GM21381 (cell line): Measurements from ENCODE around the gene PTPRQ.

Experiments used
- ATAC-seq: cut with Tn5 transposase; IDR thresholded peaks from one replicate; pipeline ENCODE4 v1.9.1; 2021; ENCODE audit warnings: mild to moderate bottlenecking, moderate library complexity; ENCODE audit not compliant: unreplicated experiment

Gene PTPRQ

GRCh38 chr12:80698847-80699542 lies 255.0 kb downstream of the PTPRQ start:
- ATAC-seq: no peak

- no peak for ATAC-seq
Observed at GRCh38 chr12:80700327-80700726, 256.3 kb downstream of the PTPRQ start.

- no peak for ATAC-seq
Observed at GRCh38 chr12:80701388-80701787, 257.4 kb downstream of the PTPRQ start.

- ATAC-seq: peak; percentile 86
Observed at GRCh38 chr12:80702889-80703805, 259.1 kb downstream of the PTPRQ start.

- ATAC-seq: no peak
Observed at GRCh38 chr12:80704420-80704819, 260.4 kb downstream of the PTPRQ start.

GRCh38 chr12:80707126-80707829 lies 263.2 kb downstream of the PTPRQ start, which contains the start of gene MYF6:
Gene MYF6 (plus strand): TSS chr12:80707634. CDS start chr12:80707720, 86 bp downstream.
- ATAC-seq: no peak

- ATAC-seq: no peak
Observed at GRCh38 chr12:80707830-80708258, 263.8 kb downstream of the PTPRQ start.

GRCh38 chr12:80708259-80708974 lies 264.4 kb downstream of the PTPRQ start:
- no peak for ATAC-seq

- ATAC-seq: no peak
Observed at GRCh38 chr12:80708975-80709328, 264.9 kb downstream of the PTPRQ start.

GRCh38 chr12:80709811-80710726 lies 266.0 kb downstream of the PTPRQ start:
- ATAC-seq: no peak

GRCh38 chr12:80710727-80711449 lies 266.9 kb downstream of the PTPRQ start:
- no peak for ATAC-seq

- no peak for ATAC-seq
Observed at GRCh38 chr12:80711866-80712265, 267.8 kb downstream of the PTPRQ start.

- ATAC-seq: no peak
Observed at GRCh38 chr12:80712866-80713265, 268.8 kb downstream of the PTPRQ start.

GRCh38 chr12:80713419-80713818 lies 269.4 kb downstream of the PTPRQ start:
- ATAC-seq: no peak

GRCh38 chr12:80714055-80714454 lies 270.0 kb downstream of the PTPRQ start:
- ATAC-seq: no peak

- ATAC-seq: no peak
Observed at GRCh38 chr12:80714846-80715245, 270.8 kb downstream of the PTPRQ start.

GRCh38 chr12:80715713-80716249 lies 271.7 kb downstream of the PTPRQ start:
- no peak for ATAC-seq

GRCh38 chr12:80716696-80717469 lies 272.8 kb downstream of the PTPRQ start, which contains the start of gene MYF5:
Gene MYF5 (plus strand): TSS chr12:80716912. CDS start chr12:80717064, 152 bp downstream.
- no peak for ATAC-seq
